H9 (cell line): Measurements from ENCODE around the gene LRRC53. TPM values are rescaled to one million over a fixed set of nuclear protein-coding genes. Genes with fewer than 3 reads are reported as not detected.

Experiments used
- DNase-seq: peaks from one replicate; pipeline ENCODE4 v3.0.0-alpha.2; 2017
- H2AFZ ChIP-seq: one replicate; pipeline ENCODE4 v1.6.1; 2013; ENCODE audit warnings: mild to moderate bottlenecking, low read length, control low read depth, moderate library complexity
- H2AK5ac ChIP-seq: 2 replicates; pipeline ENCODE4 v1.6.1; 2013; ENCODE audit warnings: low read length, control low read depth, mixed read lengths; ENCODE audit not compliant: insufficient read length
- H2BK120ac ChIP-seq: one replicate; pipeline ENCODE4 v1.6.1; 2013; ENCODE audit warnings: low read depth, mild to moderate bottlenecking, low read length, control low read depth, inconsistent platforms; ENCODE audit not compliant: poor library complexity, severe bottlenecking
- H2BK12ac ChIP-seq: 2 replicates; pipeline ENCODE4 v1.6.1; 2013; ENCODE audit warnings: low read length, control low read depth, mixed read lengths, low read depth; ENCODE audit not compliant: insufficient read length
- H2BK15ac ChIP-seq: 2 replicates; pipeline ENCODE4 v1.6.1; 2013; ENCODE audit warnings: low read depth, low read length, control low read depth
- H2BK20ac ChIP-seq: one replicate; pipeline ENCODE4 v1.6.1; 2013; ENCODE audit warnings: low read depth, mild to moderate bottlenecking, low read length, control low read depth, inconsistent platforms; ENCODE audit not compliant: poor library complexity, severe bottlenecking
- H2BK5ac ChIP-seq: 2 replicates; pipeline ENCODE4 v1.6.1; 2013; ENCODE audit warnings: low read length, control low read depth, mixed read lengths; ENCODE audit not compliant: insufficient read length
- H3K14ac ChIP-seq: 2 replicates; pipeline ENCODE4 v1.6.1; 2013; ENCODE audit warnings: low read length, control low read depth; ENCODE audit not compliant: insufficient read depth
- H3K18ac ChIP-seq: 2 replicates; pipeline ENCODE4 v1.6.1; 2013; ENCODE audit warnings: low read depth, mild to moderate bottlenecking, mixed read lengths, low read length, control low read depth; ENCODE audit not compliant: insufficient read length
- H3K23ac ChIP-seq: 2 replicates; pipeline ENCODE4 v1.6.1; 2013; ENCODE audit warnings: low read length, control low read depth, mixed read lengths, low read depth; ENCODE audit not compliant: insufficient read length
- H3K23me2 ChIP-seq: 2 replicates; pipeline ENCODE4 v1.6.1; 2013; ENCODE audit warnings: low read depth, mild to moderate bottlenecking, mixed read lengths, low read length, control low read depth; ENCODE audit not compliant: insufficient read length, poor library complexity, severe bottlenecking
- H3K27ac ChIP-seq: 2 replicates; pipeline ENCODE4 v1.5.1; 2013; ENCODE audit warnings: low read length, control low read depth, mixed read lengths, low read depth; ENCODE audit not compliant: insufficient read length
- H3K27me3 ChIP-seq: 2 replicates; pipeline ENCODE4 v1.6.1; 2013; ENCODE audit warnings: low read length, control low read depth, inconsistent platforms; ENCODE audit not compliant: insufficient read depth
- H3K4ac ChIP-seq: 2 replicates; pipeline ENCODE4 v1.6.1; 2013; ENCODE audit warnings: low read depth, mild to moderate bottlenecking, control low read depth, inconsistent platforms, low read length, moderate library complexity
- H3K4me1 ChIP-seq: 2 replicates; pipeline ENCODE4 v1.6.1; 2013; ENCODE audit warnings: low read length, control low read depth, inconsistent platforms; ENCODE audit not compliant: insufficient read depth
- H3K4me2 ChIP-seq: 2 replicates; pipeline ENCODE4 v1.6.1; 2013; ENCODE audit warnings: low read length, control low read depth, mixed read lengths; ENCODE audit not compliant: insufficient read length, insufficient read depth
- H3K56ac ChIP-seq: 2 replicates; pipeline ENCODE4 v1.6.1; 2013; ENCODE audit warnings: low read depth, mild to moderate bottlenecking, mixed read lengths, low read length, control low read depth; ENCODE audit not compliant: insufficient read length
- H3K79me1 ChIP-seq: 2 replicates; pipeline ENCODE4 v1.6.1; 2013; ENCODE audit warnings: low read depth, mild to moderate bottlenecking, moderate library complexity, low read length, control low read depth, inconsistent platforms; ENCODE audit not compliant: insufficient read depth, poor library complexity, severe bottlenecking
- H3K79me2 ChIP-seq: 2 replicates; pipeline ENCODE4 v1.6.1; 2013; ENCODE audit warnings: low read length, control low read depth, inconsistent platforms; ENCODE audit not compliant: insufficient read depth
- H3K9ac ChIP-seq: 2 replicates; pipeline ENCODE4 v1.6.1; 2013; ENCODE audit warnings: low read length, control low read depth, mixed read lengths; ENCODE audit not compliant: insufficient read length; ENCODE audit errors: extremely low read depth
- H3K9me3 ChIP-seq: one replicate; pipeline ENCODE4 v1.6.1; 2013; ENCODE audit warnings: low read depth, low read length, inconsistent platforms; ENCODE audit not compliant: control insufficient read depth
- H3T11ph ChIP-seq: one replicate; pipeline ENCODE4 v1.6.1; 2013; ENCODE audit warnings: mild to moderate bottlenecking, low read length, control low read depth, inconsistent platforms
- H4K20me1 ChIP-seq: one replicate; pipeline ENCODE4 v1.6.1; 2013; ENCODE audit not compliant: control insufficient read depth, insufficient read length, insufficient read depth
- H4K5ac ChIP-seq: 2 replicates; pipeline ENCODE4 v1.6.1; 2013; ENCODE audit warnings: low read depth, mild to moderate bottlenecking, mixed read lengths, low read length, control low read depth; ENCODE audit not compliant: insufficient read length
- H4K8ac ChIP-seq: replicated peaks from 2 replicates; pipeline ENCODE4 v1.6.1; 2013; ENCODE audit warnings: low read length, control low read depth, mixed read lengths, low read depth; ENCODE audit not compliant: insufficient read length
- H4K91ac ChIP-seq: 2 replicates; pipeline ENCODE4 v1.6.1; 2013; ENCODE audit warnings: low read depth, mild to moderate bottlenecking, moderate library complexity, mixed read lengths, low read length, control low read depth; ENCODE audit not compliant: insufficient read length
- H3K27ac Mint-ChIP-seq, 3 experiments: 2 replicates in 2 of 3; 3 replicates in 1 of 3; pipeline ENCODE4 v1.8.0; 2020 to 2021; ENCODE audit warnings: mixed read lengths in 3 of 3, mild to moderate bottlenecking in 1 of 3, moderate library complexity in 1 of 3
- H3K27me3 Mint-ChIP-seq: 2 replicates; pipeline ENCODE4 v1.8.0; 2021; ENCODE audit warnings: low read depth, mild to moderate bottlenecking, moderate library complexity, mixed read lengths
- H3K36me3 Mint-ChIP-seq, 3 experiments: 2 replicates in 2 of 3; 3 replicates in 1 of 3; pipeline ENCODE4 v1.8.0; 2020 to 2021; ENCODE audit warnings: low read depth in 3 of 3, mixed read lengths in 3 of 3; ENCODE audit not compliant: insufficient read depth in 1 of 3
- H3K4me1 Mint-ChIP-seq, 2 experiments: 2 replicates each; pipeline ENCODE4 v1.8.0; 2020; ENCODE audit warnings: mixed read lengths in 2 of 2
- H3K4me3 Mint-ChIP-seq, 2 experiments: 2 replicates in 1 of 2; 3 replicates in 1 of 2; pipeline ENCODE4 v1.8.0; 2020 to 2021; ENCODE audit warnings: mild to moderate bottlenecking in 2 of 2, mixed read lengths in 2 of 2, moderate library complexity in 1 of 2
- H3K9me3 Mint-ChIP-seq, 2 experiments: 2 replicates in 1 of 2; 3 replicates in 1 of 2; pipeline ENCODE4 v1.8.0; 2020; ENCODE audit warnings: mild to moderate bottlenecking in 2 of 2, mixed read lengths in 2 of 2, moderate library complexity in 1 of 2
- WGBS: extraction: QIAGEN DNeasy Blood & Tissue Kit; methylation state at CpG from one replicate; pipeline ENCODE4 v1.1.7; 2013; ENCODE audit warnings: missing lambda C conversion rate, low lambda C conversion rate, mixed read lengths; ENCODE audit not compliant: insufficient read length; ENCODE audit errors: extremely low coverage; 5-methylcytosine and 5-hydroxymethylcytosine counted together
- total RNA-seq: library from RNA; stranded (reverse); gene quantifications from 2 replicates; pipeline ENCODE4 v1.2.1, GENCODE V29; 2021
- TF ChIP-seq, protein P1 (sequence below): fragments of 200-600 bp; sonication (generic); conservative IDR thresholded peaks from 3 replicates; pipeline ENCODE4 v1.8.0; 2021; ENCODE audit warnings: antibody characterized with exemption, mild to moderate bottlenecking

LRRC53 gene
- total RNA-seq, 1 experiment from 2014 or later: not detected

DNA sequence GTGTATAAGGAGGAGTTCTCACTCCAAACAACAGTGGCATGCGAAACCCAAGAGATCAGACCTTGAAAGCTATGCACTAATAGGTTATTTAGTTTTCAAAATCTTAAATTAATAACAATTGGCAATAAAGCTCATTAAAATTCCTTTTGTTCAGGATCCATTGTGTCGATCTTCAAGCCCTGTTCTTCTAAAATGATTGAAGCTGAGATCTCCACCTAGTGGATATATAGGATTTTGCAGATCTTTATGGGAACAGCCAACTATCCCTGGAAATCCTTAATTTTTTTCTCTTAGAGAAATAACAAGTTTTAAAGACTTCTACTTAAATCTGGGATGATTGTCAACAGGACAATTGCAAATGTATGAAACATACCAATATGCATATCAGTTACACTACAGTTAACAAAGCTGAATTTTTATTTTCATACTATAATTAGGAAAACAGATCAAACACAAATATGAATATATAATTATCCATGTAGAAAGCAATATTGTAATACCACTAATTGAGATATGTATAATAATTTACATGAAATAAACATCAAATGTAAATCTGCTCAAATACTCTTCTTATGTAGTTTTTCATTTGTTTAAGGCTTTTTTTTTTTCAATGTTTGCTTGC, 43.3 kb downstream of the LRRC53 start:
- no peaks in the 10 kb centered on the region for H3K79me2 ChIP-seq
- no peak overlapping the region for H4K8ac ChIP-seq
- no peak overlapping the region for H2BK15ac ChIP-seq
- no peak overlapping the region for H2BK5ac ChIP-seq
- no peaks in the 10 kb centered on the region for H3K79me1 ChIP-seq
- no peak overlapping the region for H2AK5ac ChIP-seq
- no peak for DNase-seq
- H3K56ac ChIP-seq: no peak overlapping the region
- no peak overlapping the region for H4K5ac ChIP-seq
- no peaks in the 10 kb centered on the region for H3K23me2 ChIP-seq
- no peak overlapping the region for H3K4me2 ChIP-seq
- no peak overlapping the region for H2BK20ac ChIP-seq
- H3K27ac ChIP-seq: no peak overlapping the region
- TF ChIP-seq, protein P1, sequence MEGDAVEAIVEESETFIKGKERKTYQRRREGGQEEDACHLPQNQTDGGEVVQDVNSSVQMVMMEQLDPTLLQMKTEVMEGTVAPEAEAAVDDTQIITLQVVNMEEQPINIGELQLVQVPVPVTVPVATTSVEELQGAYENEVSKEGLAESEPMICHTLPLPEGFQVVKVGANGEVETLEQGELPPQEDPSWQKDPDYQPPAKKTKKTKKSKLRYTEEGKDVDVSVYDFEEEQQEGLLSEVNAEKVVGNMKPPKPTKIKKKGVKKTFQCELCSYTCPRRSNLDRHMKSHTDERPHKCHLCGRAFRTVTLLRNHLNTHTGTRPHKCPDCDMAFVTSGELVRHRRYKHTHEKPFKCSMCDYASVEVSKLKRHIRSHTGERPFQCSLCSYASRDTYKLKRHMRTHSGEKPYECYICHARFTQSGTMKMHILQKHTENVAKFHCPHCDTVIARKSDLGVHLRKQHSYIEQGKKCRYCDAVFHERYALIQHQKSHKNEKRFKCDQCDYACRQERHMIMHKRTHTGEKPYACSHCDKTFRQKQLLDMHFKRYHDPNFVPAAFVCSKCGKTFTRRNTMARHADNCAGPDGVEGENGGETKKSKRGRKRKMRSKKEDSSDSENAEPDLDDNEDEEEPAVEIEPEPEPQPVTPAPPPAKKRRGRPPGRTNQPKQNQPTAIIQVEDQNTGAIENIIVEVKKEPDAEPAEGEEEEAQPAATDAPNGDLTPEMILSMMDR: peak; percentile 76
- Mint-ChIP-seq H3K4me3 (no peak overlapping the region), H3K4me1 (peaks cover 18 to 20% of the 10 kb centered on the region in 2 experiments), H3K36me3 (peaks cover 0 to 18% (median 0%) of the 10 kb centered on the region in 3 experiments; a peak in 4 of 7 replicates), H3K9me3 (peaks cover 5 to 7% of the 10 kb centered on the region in 2 experiments; a peak in 2 of 5 replicates), H3K27me3 (no peaks in the 10 kb centered on the region), H3K27ac (no peak overlapping the region)
- no peak overlapping the region for H3K9ac ChIP-seq
- H3K4ac ChIP-seq: no peak overlapping the region
- no peak overlapping the region for H2AFZ ChIP-seq
- H3K9me3 ChIP-seq: no peaks in the 10 kb centered on the region
- no peak overlapping the region for H2BK120ac ChIP-seq
- H3K27me3 ChIP-seq: no peaks in the 10 kb centered on the region
- no peaks in the 10 kb centered on the region for H4K20me1 ChIP-seq
- no CpG with 5 or more reads among the region's 2 CpGs for WGBS
- no peak overlapping the region for H3T11ph ChIP-seq
- H3K23ac ChIP-seq: no peak overlapping the region
- no peak overlapping the region for H3K14ac ChIP-seq
- no peak overlapping the region for H4K91ac ChIP-seq
- peaks cover 8% of the 10 kb centered on the region; the same call in 1 of the 2 replicates for H3K4me1 ChIP-seq
- H2BK12ac ChIP-seq: no peak overlapping the region
- H3K18ac ChIP-seq: no peak overlapping the region
